ENCODE data around the gene TRIM33. TPM values are rescaled to one million over a fixed set of nuclear protein-coding genes. Genes with fewer than 3 reads are reported as not detected.
"Not testable (repeated sequence)": the region's sequence is repeated elsewhere in the genome, so short reads cannot be mapped to it uniquely, and the experiment has no call there.

Gene TRIM33
- total RNA-seq, 1 donor from 2014 or later: 24.0 TPM

DNA sequence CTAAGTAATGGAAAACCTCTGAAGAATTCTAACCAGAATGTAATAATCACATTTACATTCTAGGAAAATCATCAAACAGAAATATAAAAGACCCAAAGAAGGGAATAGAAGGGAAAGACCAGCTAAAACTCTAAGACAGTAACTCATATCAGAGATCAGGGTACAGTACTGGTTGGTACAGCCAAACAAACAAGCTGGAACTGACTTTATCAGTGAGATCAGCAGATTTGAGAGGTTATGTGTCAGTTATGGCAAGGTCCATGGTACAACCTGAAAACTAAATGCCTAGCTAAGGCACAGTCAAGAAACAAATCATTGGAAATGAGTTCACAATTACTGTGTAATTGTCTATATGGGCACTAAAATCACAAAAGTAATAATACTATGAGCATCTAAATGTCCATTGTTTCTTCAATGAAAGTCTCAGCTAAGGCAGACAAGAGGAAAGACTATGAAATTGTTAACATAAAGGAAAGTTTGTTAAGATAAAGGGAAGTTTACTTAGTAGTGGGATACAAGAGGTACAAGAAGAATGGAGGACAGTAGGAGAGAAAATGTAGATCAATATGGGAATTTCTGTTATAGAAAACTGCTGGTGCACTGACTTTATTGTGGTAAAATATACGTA, 75.8 kb downstream of the TRIM33 start:
- peaks cover 15% of the 10 kb centered on the region for H3K4me1 Mint-ChIP-seq (ENCODE audit: low read depth)
- no peak overlapping the region for H3K4me3 Mint-ChIP-seq (ENCODE audit: unreplicated experiment)
- no peaks in the 10 kb centered on the region for H3K27me3 Mint-ChIP-seq (ENCODE audit: low read depth)
- H3K36me3 Mint-ChIP-seq (ENCODE audit: low read depth): peaks cover 8% of the 10 kb centered on the region
- DNase-seq (ENCODE audit: low spot score): no peak
- TF ChIP-seq, protein P1, sequence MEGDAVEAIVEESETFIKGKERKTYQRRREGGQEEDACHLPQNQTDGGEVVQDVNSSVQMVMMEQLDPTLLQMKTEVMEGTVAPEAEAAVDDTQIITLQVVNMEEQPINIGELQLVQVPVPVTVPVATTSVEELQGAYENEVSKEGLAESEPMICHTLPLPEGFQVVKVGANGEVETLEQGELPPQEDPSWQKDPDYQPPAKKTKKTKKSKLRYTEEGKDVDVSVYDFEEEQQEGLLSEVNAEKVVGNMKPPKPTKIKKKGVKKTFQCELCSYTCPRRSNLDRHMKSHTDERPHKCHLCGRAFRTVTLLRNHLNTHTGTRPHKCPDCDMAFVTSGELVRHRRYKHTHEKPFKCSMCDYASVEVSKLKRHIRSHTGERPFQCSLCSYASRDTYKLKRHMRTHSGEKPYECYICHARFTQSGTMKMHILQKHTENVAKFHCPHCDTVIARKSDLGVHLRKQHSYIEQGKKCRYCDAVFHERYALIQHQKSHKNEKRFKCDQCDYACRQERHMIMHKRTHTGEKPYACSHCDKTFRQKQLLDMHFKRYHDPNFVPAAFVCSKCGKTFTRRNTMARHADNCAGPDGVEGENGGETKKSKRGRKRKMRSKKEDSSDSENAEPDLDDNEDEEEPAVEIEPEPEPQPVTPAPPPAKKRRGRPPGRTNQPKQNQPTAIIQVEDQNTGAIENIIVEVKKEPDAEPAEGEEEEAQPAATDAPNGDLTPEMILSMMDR (IDR thresholded peaks at IDR 0.05): no peak
- H3K9me3 Mint-ChIP-seq (ENCODE audit: low read depth): peaks cover 5% of the 10 kb centered on the region
- H3K27ac Mint-ChIP-seq (ENCODE audit: unreplicated experiment): no peak overlapping the region

DNA sequence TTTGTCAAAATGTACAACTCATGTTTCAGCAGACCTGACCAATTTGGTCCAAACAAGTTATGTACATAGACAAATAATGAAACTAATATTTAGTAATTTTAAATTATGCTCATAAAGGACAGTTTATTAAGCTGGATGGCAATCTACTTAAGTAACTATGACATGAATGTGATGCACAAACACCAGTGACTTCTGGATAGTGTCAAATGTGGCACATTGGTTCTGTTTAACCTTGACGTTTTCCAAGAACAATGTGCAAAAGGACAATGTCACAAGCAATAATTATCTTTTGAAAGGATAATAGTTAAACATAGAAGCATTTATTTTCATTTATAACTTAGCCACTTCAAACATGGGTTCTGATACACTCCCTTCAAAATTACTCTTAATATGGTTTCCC, 80.0 kb downstream of the TRIM33 start:
- DNase-seq (ENCODE audit: low spot score): no peak
- Mint-ChIP-seq H3K36me3 (ENCODE audit: low read depth) (no peaks in the 10 kb centered on the region), H3K4me3 (ENCODE audit: unreplicated experiment) (no peak overlapping the region), H3K27ac (ENCODE audit: unreplicated experiment) (no peak overlapping the region), H3K27me3 (ENCODE audit: low read depth) (no peaks in the 10 kb centered on the region), H3K9me3 (ENCODE audit: low read depth) (no peaks in the 10 kb centered on the region), H3K4me1 (ENCODE audit: low read depth) (peaks cover 5% of the 10 kb centered on the region)
- TF ChIP-seq, protein P1 (IDR thresholded peaks at IDR 0.05): no peak

DNA sequence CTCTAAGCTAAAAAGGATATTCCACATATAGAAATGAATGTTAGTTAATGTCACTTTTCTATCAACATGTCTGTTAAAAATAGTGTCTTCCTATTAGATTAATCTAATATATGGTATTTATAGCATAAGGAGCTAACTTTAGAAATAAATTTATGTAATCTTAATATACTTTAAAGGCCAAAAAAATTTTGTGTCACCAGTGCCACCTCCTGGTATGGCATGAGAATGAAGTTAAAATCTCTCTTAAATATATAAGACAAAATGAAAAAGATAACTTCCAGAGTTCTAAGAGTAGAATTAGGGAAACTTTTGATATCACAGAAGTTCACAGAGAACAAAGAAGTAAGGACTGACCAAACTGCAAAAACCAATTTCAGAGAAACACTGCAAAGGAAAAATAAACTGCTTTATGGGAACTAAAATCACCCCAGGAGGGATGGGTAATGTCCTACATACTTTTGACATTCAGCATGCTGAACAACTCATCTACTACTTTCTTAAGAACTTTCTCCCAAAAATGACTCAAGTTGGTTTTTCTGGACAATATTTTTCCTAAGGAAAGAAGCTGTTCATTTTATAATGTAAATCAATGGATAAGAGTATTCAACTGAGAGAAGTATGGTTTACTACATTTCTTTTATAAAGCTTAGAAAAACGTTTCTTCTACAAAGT, 82.8 kb downstream of the TRIM33 start:
- H3K36me3 Mint-ChIP-seq (ENCODE audit: low read depth): peaks cover 12% of the 10 kb centered on the region
- H3K4me1 Mint-ChIP-seq (ENCODE audit: low read depth): peaks cover 3% of the 10 kb centered on the region

DNA sequence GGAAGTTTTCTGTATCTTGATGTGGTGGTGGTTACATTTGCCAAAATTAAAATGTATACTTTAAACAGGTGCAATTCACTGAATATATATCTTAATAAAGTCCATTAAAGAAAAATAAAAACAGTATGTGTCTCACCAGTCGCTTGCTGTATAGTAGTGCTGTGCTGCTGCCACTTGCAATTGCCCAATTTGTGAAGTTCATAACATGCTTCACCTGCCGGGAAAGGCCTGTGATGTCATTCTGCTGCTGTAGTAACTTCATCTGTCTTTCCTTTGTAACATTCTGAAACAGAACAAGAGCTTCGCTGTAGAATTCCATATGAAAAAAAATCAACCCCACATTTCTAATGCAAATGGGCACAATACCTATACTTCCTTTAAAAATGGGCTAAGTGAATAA, 83.4 kb downstream of the TRIM33 start:
- H3K4me1 Mint-ChIP-seq (ENCODE audit: low read depth): peaks cover 3% of the 10 kb centered on the region
- H3K9me3 Mint-ChIP-seq (ENCODE audit: low read depth): no peaks in the 10 kb centered on the region
- no peaks in the 10 kb centered on the region for H3K27me3 Mint-ChIP-seq (ENCODE audit: low read depth)
- no peak overlapping the region for H3K4me3 Mint-ChIP-seq (ENCODE audit: unreplicated experiment)
- TF ChIP-seq, protein P1 (IDR thresholded peaks at IDR 0.05): no peak
- DNase-seq (ENCODE audit: low spot score): no peak
- no peak overlapping the region for H3K27ac Mint-ChIP-seq (ENCODE audit: unreplicated experiment)
- H3K36me3 Mint-ChIP-seq (ENCODE audit: low read depth): peaks cover 12% of the 10 kb centered on the region

More for the DNA sequence above, 82.8 kb downstream of the TRIM33 start:
- DNase-seq (ENCODE audit: low spot score): no peak
- Mint-ChIP-seq H3K4me3 (ENCODE audit: unreplicated experiment) (no peak overlapping the region), H3K27ac (ENCODE audit: unreplicated experiment) (peak overlapping the region; percentile 36), H3K9me3 (ENCODE audit: low read depth) (no peaks in the 10 kb centered on the region), H3K27me3 (ENCODE audit: low read depth) (no peaks in the 10 kb centered on the region)
- TF ChIP-seq, protein P1 (IDR thresholded peaks at IDR 0.05): peak; percentile 85

- H3K4me1 Mint-ChIP-seq (ENCODE audit: low read depth): peaks cover 3% of the 10 kb centered on the region
- peaks cover 32% of the 10 kb centered on the region for H3K36me3 Mint-ChIP-seq (ENCODE audit: low read depth)
- TF ChIP-seq, protein P1 (IDR thresholded peaks at IDR 0.05): no peak
- H3K4me3 Mint-ChIP-seq (ENCODE audit: unreplicated experiment): no peak overlapping the region
- H3K27ac Mint-ChIP-seq (ENCODE audit: unreplicated experiment): no peak overlapping the region
- no peak for DNase-seq (ENCODE audit: low spot score)
- H3K9me3 Mint-ChIP-seq (ENCODE audit: low read depth): no peaks in the 10 kb centered on the region
- H3K27me3 Mint-ChIP-seq (ENCODE audit: low read depth): no peaks in the 10 kb centered on the region
These were observed 87.5 kb downstream of the TRIM33 start for GRCh38 chr1:114423455-114423854.

- H3K36me3 Mint-ChIP-seq (ENCODE audit: low read depth): peaks cover 33% of the 10 kb centered on the region
- H3K4me3 Mint-ChIP-seq (ENCODE audit: unreplicated experiment); H3K27me3 Mint-ChIP-seq (ENCODE audit: low read depth); H3K9me3 Mint-ChIP-seq (ENCODE audit: low read depth); H3K27ac Mint-ChIP-seq (ENCODE audit: unreplicated experiment); H3K4me1 Mint-ChIP-seq (ENCODE audit: low read depth); DNase-seq (ENCODE audit: low spot score): not testable (repeated sequence)
These were observed 92.1 kb downstream of the TRIM33 start for GRCh38 chr1:114418948-114419347.
